OCI-LY7 (cell line): Measurements from ENCODE around the gene SERAC1.

Experiments used
- EZH2phosphoT487 ChIP-seq: fragments of 200-600 bp; sonication (generic); IDR thresholded peaks from 2 replicates; pipeline ENCODE4 v1.6.1; 2018; ENCODE audit warnings: low read depth, borderline replicate concordance, mild to moderate bottlenecking, mixed run types, antibody characterized with exemption, low read length, moderate library complexity, mixed read lengths
- TF ChIP-seq, protein P1 (sequence below): fragments of 200-600 bp; sonication (generic); conservative IDR thresholded peaks from 2 replicates; pipeline ENCODE4 v1.5.1; 2014; ENCODE audit warnings: mild to moderate bottlenecking, antibody characterized with exemption, low read length, moderate library complexity, mixed read lengths

DNA sequence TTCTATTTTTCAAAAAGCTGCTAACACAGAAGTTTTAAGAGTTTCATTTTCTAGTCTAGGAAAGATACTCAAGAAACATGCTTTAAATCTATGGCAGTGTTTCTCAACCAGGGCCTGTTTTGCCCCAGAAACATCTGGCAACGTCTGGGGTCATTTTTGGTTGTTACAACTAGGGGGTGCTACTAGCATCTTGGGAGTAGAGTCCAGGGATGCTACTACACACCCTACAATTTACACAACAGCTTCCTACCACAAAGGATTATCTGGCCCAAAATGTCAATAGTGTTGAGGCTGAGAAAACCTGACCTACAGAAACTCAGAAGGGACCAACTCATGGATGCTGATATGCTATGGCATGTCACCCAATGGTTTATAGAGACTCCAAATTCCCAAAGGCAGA is 24.4 kb downstream of the SERAC1 start:
- TF ChIP-seq, protein P1, sequence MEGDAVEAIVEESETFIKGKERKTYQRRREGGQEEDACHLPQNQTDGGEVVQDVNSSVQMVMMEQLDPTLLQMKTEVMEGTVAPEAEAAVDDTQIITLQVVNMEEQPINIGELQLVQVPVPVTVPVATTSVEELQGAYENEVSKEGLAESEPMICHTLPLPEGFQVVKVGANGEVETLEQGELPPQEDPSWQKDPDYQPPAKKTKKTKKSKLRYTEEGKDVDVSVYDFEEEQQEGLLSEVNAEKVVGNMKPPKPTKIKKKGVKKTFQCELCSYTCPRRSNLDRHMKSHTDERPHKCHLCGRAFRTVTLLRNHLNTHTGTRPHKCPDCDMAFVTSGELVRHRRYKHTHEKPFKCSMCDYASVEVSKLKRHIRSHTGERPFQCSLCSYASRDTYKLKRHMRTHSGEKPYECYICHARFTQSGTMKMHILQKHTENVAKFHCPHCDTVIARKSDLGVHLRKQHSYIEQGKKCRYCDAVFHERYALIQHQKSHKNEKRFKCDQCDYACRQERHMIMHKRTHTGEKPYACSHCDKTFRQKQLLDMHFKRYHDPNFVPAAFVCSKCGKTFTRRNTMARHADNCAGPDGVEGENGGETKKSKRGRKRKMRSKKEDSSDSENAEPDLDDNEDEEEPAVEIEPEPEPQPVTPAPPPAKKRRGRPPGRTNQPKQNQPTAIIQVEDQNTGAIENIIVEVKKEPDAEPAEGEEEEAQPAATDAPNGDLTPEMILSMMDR, result peak; percentile 74
- TF ChIP-seq EZH2phosphoT487, result no peak
